Muscle of back (tissue), 11 donors: ENCODE results near the gene COL4A4. TPM values are rescaled to one million over a fixed set of nuclear protein-coding genes. Genes with fewer than 3 reads are reported as not detected.
A peak's percentile ranks its signal among the peaks of the same experiment; 100 is the strongest.

Experiments used
- DNase-seq, 3 donors: peaks; one replicate each; pipeline versions ENCODE4 v3.0.0 to v3.0.0-alpha.2; 2013
- polyA plus RNA-seq, 10 donors: library from polyadenylated mRNA; unstranded; fragments of 120-200 nt; gene quantifications; one replicate each; pipeline ENCODE4 v1.2.1, GENCODE V29; 2013; ENCODE audit not compliant: insufficient read length in 10 of 10

Gene COL4A4
- polyA plus RNA-seq, 10 donors = 0.04 to 0.20 (median 0.10) TPM

GRCh38 chr2:226983895-226984749, 179.9 kb downstream of the COL4A4 start:
- peak in 1 of 3 donors; percentile 25 for DNase-seq

DNA sequence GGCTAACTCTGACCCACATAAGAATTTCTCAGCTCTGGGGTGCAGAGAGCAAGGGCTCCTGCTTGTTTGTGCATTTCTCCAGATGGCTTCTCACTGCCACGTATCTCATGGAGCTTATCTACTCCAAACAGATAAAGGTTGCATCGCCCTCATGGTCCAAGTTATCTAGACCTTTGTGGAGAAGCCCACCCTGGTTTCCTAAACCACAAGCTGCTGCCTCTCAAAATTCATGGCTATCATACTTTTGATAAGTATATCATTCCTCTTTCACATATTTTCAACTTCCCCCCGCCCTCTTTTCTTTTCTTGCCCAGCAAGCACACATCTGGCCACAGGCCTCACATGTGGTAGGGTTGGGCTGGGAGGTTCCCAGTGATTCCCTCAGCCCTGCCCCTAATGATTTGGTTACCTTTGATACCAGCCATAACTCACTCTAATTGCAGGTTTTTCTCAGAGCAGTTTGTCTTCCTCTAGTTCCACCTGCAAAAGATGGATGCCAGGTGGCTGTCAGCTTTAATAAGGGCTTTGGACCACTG, 182.1 kb downstream of the COL4A4 start:
- DNase-seq = no peak

- no peak for DNase-seq
These were observed 185.0 kb downstream of the COL4A4 start for GRCh38 chr2:226979004-226979403.

DNA sequence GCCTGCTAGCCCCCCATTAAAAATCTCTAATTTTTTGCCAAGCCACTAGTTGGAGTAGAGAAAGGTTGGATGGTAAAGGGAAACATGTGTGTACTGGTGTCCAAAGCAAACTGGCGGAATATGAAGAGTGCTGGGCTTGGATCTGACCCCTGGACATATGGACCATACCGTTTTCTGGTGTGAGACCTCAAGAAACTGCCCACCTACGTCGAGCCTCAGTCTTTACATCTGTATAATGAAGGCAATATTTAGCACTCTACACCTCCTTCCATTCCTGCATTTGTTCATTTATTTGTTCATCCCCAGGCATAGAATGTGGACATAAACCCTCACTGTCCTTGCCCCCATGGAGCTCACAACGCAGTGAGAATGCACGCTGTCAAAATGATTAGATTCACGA, 185.7 kb downstream of the COL4A4 start:
- DNase-seq = no peak

DNA sequence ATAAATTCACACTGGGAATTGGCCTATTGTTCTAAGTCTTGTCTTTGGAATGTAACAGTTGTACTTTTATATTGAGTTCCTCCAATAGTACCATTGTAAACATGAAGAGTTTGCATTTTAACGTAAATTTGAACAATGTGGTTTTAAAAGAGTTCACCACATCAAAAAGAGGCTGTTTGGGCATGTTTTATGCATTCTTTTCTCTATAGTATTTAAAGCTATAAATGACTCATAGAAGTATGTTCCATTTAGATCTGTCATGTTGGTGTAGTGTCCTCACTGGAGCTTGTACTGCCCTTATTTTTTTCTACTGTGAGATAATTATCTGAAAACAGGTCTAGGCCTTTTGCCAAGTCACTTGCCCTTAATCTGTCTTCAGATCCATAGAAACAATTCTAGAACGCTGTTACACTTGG, 186.2 kb downstream of the COL4A4 start:
- DNase-seq = peak in 2 of 3 donors; percentile 16 to 66

DNA sequence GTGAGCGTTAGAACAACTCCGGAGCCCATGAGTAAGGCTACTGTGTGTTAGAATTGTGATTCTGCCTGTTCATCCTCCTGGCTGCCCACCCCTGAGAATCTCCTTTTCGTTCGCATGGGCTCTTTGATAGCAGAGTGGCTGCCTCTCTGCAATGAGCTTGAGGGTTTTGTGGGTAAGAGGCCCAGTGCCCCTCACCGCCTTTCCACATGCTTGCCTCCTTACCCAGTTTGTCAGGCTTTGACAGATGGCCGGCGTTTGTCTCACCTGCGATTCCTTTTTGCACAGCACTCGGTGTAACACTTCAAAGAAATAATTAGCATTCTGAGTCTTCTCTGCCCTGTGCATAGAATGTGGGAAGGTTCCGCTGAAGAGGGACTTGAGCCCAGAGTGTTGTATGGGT, 190.2 kb downstream of the COL4A4 start:
- no peak for DNase-seq

DNA sequence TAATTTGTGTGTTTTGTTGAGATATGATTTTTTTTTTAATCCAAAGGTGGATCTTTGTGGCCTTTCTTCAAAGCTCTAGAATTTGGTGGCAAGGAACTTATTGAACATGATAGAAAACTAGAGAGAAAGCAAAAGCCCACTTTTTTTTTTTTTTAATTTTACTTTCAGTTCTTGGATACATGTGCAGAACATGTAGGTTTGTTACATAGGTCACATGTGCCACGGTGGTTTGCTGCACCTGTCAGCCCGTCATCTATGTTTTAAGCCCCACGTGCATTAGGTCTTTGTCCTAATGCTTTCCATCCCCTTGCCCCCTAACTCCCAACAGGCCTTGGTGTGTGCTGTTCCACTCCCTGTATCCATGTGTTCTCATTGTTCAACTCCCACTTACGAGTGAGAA, 192.2 kb downstream of the COL4A4 start:
- no peak for DNase-seq

DNA sequence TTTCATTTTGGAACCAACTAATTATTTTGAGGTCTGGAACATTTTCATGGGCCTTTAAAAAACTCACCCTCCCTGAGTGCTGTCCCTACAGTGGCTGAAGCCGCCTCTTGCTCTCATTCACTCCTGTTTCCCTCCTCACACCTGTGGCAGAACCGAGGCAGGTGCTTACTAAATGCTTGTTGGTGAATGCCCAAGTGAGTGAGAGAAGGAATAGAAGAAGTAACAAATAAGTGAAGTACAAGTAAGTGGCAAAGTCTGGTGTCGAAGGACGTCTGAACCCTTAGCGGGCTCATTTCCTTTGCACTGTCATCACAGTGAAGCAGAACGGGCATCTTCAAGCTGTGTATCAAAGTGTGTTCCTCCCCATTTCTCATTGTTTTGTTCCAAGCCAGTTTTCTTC, 192.9 kb downstream of the COL4A4 start:
- no peak for DNase-seq

DNA sequence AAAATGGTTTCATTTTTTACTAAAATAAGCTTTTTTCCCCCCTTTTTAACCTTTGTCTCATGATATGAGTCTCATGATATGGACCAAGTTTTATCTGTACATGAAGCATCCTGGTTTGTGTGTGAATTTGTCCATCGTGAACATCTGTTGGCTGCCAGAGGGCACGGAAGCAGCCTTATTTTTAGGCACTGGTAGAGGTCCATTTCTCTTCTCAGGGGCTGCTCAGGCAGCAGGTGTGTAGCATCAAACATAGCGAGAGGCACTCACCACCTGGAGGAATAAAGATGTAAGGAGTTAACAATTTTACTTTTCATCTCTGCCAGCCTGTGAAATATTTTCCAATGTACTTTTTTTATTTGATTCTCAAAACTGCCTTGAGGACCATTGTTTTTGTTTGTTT, 193.6 kb downstream of the COL4A4 start:
- no peak for DNase-seq

GRCh38 chr2:226969417-226970080, 194.5 kb downstream of the COL4A4 start:
- peak; percentile 56 to 79 (median 65) for DNase-seq

DNA sequence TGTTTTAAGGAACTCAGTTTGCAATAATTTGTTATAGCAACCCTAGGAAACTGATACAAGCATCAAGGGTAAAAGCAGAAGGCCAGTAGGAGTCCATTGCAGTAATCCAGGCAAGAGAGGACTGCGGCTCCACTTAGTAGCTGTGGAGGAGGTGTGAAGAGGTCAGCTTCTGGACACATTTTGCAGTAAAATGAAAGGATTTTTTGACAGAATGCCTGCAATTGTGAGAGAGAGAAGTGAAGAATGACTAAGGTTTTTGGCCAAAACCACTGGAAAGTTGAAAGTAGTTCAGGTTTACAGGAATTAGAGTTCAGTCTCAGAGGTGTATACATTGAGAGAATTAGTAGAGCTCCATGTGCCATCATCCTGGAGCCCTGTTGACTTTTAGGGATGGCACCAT, 198.6 kb downstream of the COL4A4 start:
- DNase-seq = no peak

DNA sequence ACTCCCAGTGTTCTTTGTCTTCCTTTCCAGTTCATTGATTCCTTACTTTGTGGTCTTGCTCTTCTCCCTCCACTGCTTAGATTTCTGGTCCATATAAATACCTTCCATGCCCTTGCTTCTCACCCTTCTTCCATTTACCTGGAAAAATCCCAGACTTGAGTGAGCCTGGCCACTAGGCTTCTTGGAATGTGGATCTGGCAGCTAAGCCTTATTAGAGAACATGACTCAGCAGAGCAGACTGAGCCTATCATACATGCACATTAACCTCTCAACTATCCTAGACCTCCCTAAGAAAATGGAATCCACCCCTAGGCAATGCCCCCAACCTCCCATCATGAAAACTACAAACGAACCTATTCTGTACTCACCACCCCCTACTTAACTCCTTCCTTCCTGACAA, 200.5 kb downstream of the COL4A4 start:
- DNase-seq = peak in 1 of 3 donors; percentile 33

DNA sequence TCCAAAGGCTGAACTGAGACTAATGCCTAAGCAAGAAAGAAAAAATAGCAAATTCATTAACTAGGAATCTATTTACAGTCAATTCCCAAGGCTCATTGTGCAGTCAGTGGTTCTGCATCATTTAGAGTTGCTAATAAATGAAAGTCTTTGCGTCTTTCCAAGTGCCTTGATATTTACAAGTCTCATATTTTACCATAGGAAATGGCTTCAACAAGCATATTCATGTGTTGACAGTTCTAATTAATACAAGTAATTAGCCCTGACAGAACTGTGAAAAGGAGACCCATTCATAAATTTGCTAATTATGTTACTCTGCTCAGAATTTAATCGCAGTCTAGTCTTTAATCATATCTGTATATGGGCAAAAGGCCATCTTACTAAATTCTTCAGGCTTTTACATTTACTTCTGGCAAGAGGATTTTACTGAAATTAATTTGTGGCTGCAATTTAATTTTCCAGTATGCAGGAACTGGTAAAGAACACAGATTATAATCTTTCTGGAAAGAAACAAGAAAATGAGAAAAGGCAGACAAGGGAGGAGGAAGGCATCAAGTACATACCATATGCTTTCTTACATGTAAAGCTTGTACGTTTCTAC, 201.7 kb downstream of the COL4A4 start:
- no peak for DNase-seq

DNA sequence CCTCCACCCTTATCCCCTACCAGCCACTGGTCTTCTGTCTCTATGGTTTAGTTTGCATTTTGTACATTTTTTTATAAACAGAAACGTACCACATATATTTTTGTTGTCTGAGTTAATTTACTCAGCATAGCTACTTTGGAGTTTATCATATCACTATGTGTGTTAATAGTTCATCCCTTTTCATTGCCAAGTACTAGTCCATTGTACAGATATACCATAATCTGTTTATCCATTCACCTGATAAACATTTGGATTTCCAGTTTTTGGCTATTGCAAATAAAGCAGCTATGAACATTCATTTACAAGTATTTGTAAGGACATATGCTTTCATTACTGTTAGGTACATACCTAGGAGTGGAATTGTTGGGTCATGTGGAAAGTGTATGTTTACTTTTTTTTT, 204.6 kb downstream of the COL4A4 start:
- DNase-seq = no peak

DNA sequence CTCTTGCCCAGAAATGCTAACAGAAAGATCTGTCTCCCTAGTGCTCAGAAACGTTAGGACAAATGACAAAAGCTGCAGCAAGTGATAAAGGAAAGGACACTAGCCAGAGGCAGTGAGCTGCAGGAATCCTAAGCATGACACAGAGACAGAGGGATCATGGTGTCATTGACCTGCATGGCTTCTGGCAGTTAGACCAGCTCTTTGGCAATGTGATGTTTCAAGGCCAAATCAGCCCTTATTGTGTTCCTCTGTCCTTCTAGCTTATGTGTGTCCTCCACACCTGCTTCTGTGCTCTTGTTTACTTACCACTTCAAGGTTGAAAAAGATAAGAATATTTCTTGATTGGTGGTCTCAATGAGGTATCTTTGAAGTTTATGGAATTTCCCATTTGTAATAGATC, 207.3 kb downstream of the COL4A4 start:
- no peak for DNase-seq

GRCh38 chr2:226953826-226954225, 210.2 kb downstream of the COL4A4 start:
- no peak for DNase-seq

DNA sequence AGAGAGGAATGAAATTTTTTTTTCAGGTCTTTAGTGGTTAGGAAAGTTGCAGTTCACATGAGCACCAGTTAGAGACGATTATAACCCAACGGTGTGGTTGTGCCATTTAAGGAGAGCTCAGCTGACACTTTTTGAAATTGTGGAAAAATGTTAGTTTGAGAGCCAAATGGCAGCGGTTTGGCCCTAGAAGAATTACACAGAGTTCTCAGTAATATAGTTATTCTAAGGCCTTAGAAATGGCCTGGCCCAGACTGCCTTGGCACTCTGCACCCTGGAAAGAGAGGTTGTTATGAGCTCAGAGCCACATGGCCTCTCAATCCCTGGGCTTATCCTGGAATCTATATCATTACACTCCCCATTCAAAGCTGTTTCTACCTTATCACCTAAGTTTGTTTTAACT, 210.8 kb downstream of the COL4A4 start:
- DNase-seq = peak in 2 of 3 donors; percentile 11 to 22

Other genes starting within 250 kb of the COL4A4 start
- gene COL4A3, start 419 bp upstream of the COL4A4 start, polyA plus RNA-seq = under 1 TPM in 9 of 10 donors, not detected in 1; 0.03 to 0.30 (median 0.11) TPM
- 10 to 100 TPM; 55.5 to 79.0 (median 69.3) TPM for gene MFF, start 161.0 kb upstream of the COL4A4 start, polyA plus RNA-seq
- under 1 TPM in 1 of 10 donors, not detected in 9; 0.27 TPM for gene TM4SF20, start 215.1 kb upstream of the COL4A4 start, polyA plus RNA-seq
- not detected for gene SCYGR1, start 223.7 kb upstream of the COL4A4 start, polyA plus RNA-seq